HepG2 (cell line): ENCODE measurements around the gene ACAA2. TPM values are rescaled to one million over a fixed set of nuclear protein-coding genes. Genes with fewer than 3 reads are reported as not detected.

ENCODE experiments used
- ATAC-seq: fragments of 200-7000 bp; cut with Tn5 transposase; 3 replicates; pipeline ENCODE4 v1.9.1; 2020; ENCODE audit warnings: mild to moderate bottlenecking, moderate library complexity
- Bru-seq: library from RNA; stranded (reverse); fragments of 400-500 nt; gene quantifications from one replicate; lab custom pipeline; 2021; lab: Mats Ljungman, UMichigan
- BruChase-seq, 2 experiments: library from RNA; stranded (reverse); fragments of 400-500 nt; gene quantifications; one replicate each; lab custom pipeline; 2021; lab: Mats Ljungman, UMichigan
- BruUV-seq: library from RNA; stranded (reverse); fragments of 400-500 nt; replicated peaks from 2 replicates; lab custom pipeline; 2021; lab: Mats Ljungman, UMichigan
- CTCF ChIA-PET: fragments of 300-600 bp; formaldehyde crosslinking; extraction: SDS; loops from one replicate; lab custom pipeline; 2021; ENCODE audit warnings: low total read pairs, inconsistent platforms, low intra/inter-chr PET ratio; lab: Yijun Ruan, JAX
- POLR2A ChIA-PET: fragments of 350-600 bp; sonication (Branson Sonifier 250); formaldehyde crosslinking; loops from one replicate; lab custom pipeline; 2020; ENCODE audit warnings: antibody characterized with exemption, inconsistent platforms; lab: Yijun Ruan, JAX
- DNase-seq: peaks from one replicate; pipeline ENCODE4 v3.0.0-alpha.2; 2015; ENCODE audit warnings: low spot score
- FAIRE-seq: peaks from 3 replicates; lab custom pipeline; 2011; peaks lifted over from hg19 to GRCh38; lab: Jason Lieb, UNC
- H2AFZ ChIP-seq: one replicate; pipeline ENCODE4 v1.6.1; 2011; ENCODE audit warnings: low read length, inconsistent platforms
- H3K27ac ChIP-seq: fragments of 300-600 bp; 3 replicates; pipeline ENCODE4 v1.8.0; 2011; ENCODE audit warnings: mixed run types, mild to moderate bottlenecking, mixed read lengths, low read length, inconsistent platforms; ENCODE audit not compliant: insufficient read depth; ENCODE audit errors: extremely low read length
- H3K27me3 ChIP-seq, 2 experiments: fragments of 200-600 bp in 1 of 2; 2 replicates in 1 of 2; 3 replicates in 1 of 2; pipeline versions ENCODE4 v1.6.0 to v1.8.0; 2011; ENCODE audit warnings: low read length in 2 of 2, mild to moderate bottlenecking in 2 of 2, moderate library complexity in 2 of 2, inconsistent platforms in 1 of 2; ENCODE audit not compliant: insufficient read depth in 2 of 2, control insufficient read depth in 1 of 2
- H3K36me3 ChIP-seq, 2 experiments: fragments of 200-600 bp in 1 of 2; replicated peaks in 1 of 2; 2 replicates in 1 of 2; 3 replicates in 1 of 2; pipeline versions ENCODE4 v1.5.1 to v1.8.0; 2011; ENCODE audit warnings: low read length in 2 of 2, inconsistent platforms in 1 of 2; ENCODE audit not compliant: insufficient read depth in 2 of 2, control insufficient read depth in 1 of 2
- H3K4me1 ChIP-seq: 2 replicates; pipeline ENCODE4 v1.5.1; 2012; ENCODE audit warnings: low read length, inconsistent platforms; ENCODE audit not compliant: insufficient read depth
- H3K4me2 ChIP-seq: 2 replicates; pipeline ENCODE4 v1.6.0; 2011; ENCODE audit warnings: low read depth, low read length, inconsistent platforms
- H3K4me3 ChIP-seq, 3 experiments: fragments of 200-600 bp in 1 of 3; sonication (generic), shearing (Covaris generic) in 1 of 3; replicated peaks in 1 of 3; 2 replicates each; pipeline ENCODE4 v1.5.1; 2011 to 2016; ENCODE audit warnings: low read length in 3 of 3, inconsistent platforms in 2 of 3, low read depth in 2 of 3, mild to moderate bottlenecking in 2 of 3, control low read depth in 1 of 3, mixed read lengths in 1 of 3; ENCODE audit not compliant: insufficient read depth in 1 of 3
- H3K79me2 ChIP-seq: one replicate; pipeline ENCODE4 v1.6.1; 2011; ENCODE audit warnings: low read length, inconsistent platforms; ENCODE audit not compliant: insufficient read depth
- H3K9ac ChIP-seq: 2 replicates; pipeline ENCODE4 v1.6.0; 2011; ENCODE audit warnings: mild to moderate bottlenecking, low read depth, low read length, inconsistent platforms; ENCODE audit not compliant: insufficient read depth
- H3K9me3 ChIP-seq: 2 replicates; pipeline ENCODE4 v1.5.1; 2012; ENCODE audit warnings: mild to moderate bottlenecking, low read length
- H4K20me1 ChIP-seq: 2 replicates; pipeline ENCODE4 v1.6.0; 2011; ENCODE audit warnings: inconsistent platforms, mild to moderate bottlenecking, low read length, moderate library complexity; ENCODE audit not compliant: insufficient read depth
- ARID3A ChIP-seq: IDR thresholded peaks from 2 replicates; pipeline ENCODE4 v1.6.1; 2012; ENCODE audit warnings: low read depth, low read length, improper control_type of control experiment
- CCDC6 ChIP-seq: sonication (generic); formaldehyde crosslinking; IDR thresholded peaks from 2 replicates; pipeline ENCODE4 v1.8.1; 2022; ENCODE audit warnings: mild to moderate bottlenecking, missing genetic modification reagents, moderate library complexity
- MLLT10 ChIP-seq: sonication (generic); formaldehyde crosslinking; IDR thresholded peaks from 2 replicates; pipeline ENCODE4 v1.4.0; 2020; ENCODE audit warnings: missing genetic modification reagents
- TBL1XR1 ChIP-seq: fragments of 150-350 bp; IDR thresholded peaks from 2 replicates; pipeline ENCODE4 v1.6.1; 2014; ENCODE audit warnings: borderline replicate concordance, low read length; ENCODE audit not compliant: partially characterized antibody
- ZNF251 ChIP-seq: sonication (generic); formaldehyde crosslinking; IDR thresholded peaks from 2 replicates; pipeline ENCODE4 v1.9.0; 2021; ENCODE audit warnings: mild to moderate bottlenecking, missing genetic modification reagents
- ZNF276 ChIP-seq: sonication (generic); formaldehyde crosslinking; IDR thresholded peaks from 2 replicates; pipeline ENCODE4 v1.4.0; 2020; ENCODE audit warnings: mild to moderate bottlenecking, low read depth, missing genetic modification reagents
- ZNF44 ChIP-seq: sonication (generic); formaldehyde crosslinking; IDR thresholded peaks from 2 replicates; pipeline ENCODE4 v1.5.1; 2020; ENCODE audit warnings: mild to moderate bottlenecking, missing genetic modification reagents
- ZNF672 ChIP-seq: sonication (generic); formaldehyde crosslinking; IDR thresholded peaks from 2 replicates; pipeline ENCODE4 v1.8.1; 2022; ENCODE audit warnings: missing genetic modification reagents
- ZNF704 ChIP-seq: sonication (generic); formaldehyde crosslinking; IDR thresholded peaks from 2 replicates; pipeline ENCODE4 v1.8.1; 2023; ENCODE audit warnings: mild to moderate bottlenecking, inconsistent platforms, moderate library complexity, missing genetic modification reagents, borderline replicate concordance
- WGBS: methylation state at CpG from one replicate; pipeline ENCODE4 v1.1.6; 2017; ENCODE audit warnings: low lambda C conversion rate; 5-methylcytosine and 5-hydroxymethylcytosine counted together
- in situ Hi-C: cut with HindIII; loops from 2 replicates; pipeline ENCODE4 v1.10.0; 2017; ENCODE audit warnings: low pct_unique_long_range_greater_than_20kb; ENCODE audit not compliant: extremely low pct_ligation_motif_present
- intact Hi-C: fragments of 100-400 bp; cut with micrococcal nuclease; formaldehyde crosslinking; loops from one replicate; pipeline ENCODE4 v1.10.0; 2022; ENCODE audit not compliant: unreplicated experiment
- long read RNA-seq, 2 experiments: library from RNA in 1 of 2; library from polyadenylated mRNA in 1 of 2; stranded (forward) in 1 of 2; unstranded in 1 of 2; transcript quantifications; one replicate each; pipeline ENCODE4 v2.0.0, GENCODE V29; 2019 to 2022
- polyA minus RNA-seq, 3 experiments: library from RNA; depleted of rRNA, polyadenylated mRNA; stranded (reverse); fragments of >200 nt; gene quantifications; 2 replicates each; pipeline ENCODE4 v1.2.3, GENCODE V29; 2011; ENCODE audit warnings: low replicate concordance in 1 of 3
- polyA plus RNA-seq, 8 experiments: library from polyadenylated mRNA; depleted of rRNA in 3 of 8; stranded (reverse) in 7 of 8; unstranded in 1 of 8; fragments of >200 nt; fragmentation: Illumina TruSeq in 4 of 8; extraction: Trizol in 4 of 8; gene quantifications; 2 replicates each; pipeline versions ENCODE4 v1.2.1 to v1.2.3, GENCODE V29; 2011 to 2016; ENCODE audit warnings: low read depth in 4 of 8, missing spikeins in 1 of 8, mixed read lengths in 1 of 8; ENCODE audit not compliant: insufficient read depth in 1 of 8
- total RNA-seq, 5 experiments: library from RNA; depleted of rRNA; stranded (reverse); fragments of >200 nt; fragmentation: Illumina TruSeq; extraction: Trizol; gene quantifications; 2 replicates each; pipeline ENCODE4 v1.2.3, GENCODE V29; 2016; ENCODE audit warnings: low read depth in 1 of 5

The ACAA2 gene, protein sequence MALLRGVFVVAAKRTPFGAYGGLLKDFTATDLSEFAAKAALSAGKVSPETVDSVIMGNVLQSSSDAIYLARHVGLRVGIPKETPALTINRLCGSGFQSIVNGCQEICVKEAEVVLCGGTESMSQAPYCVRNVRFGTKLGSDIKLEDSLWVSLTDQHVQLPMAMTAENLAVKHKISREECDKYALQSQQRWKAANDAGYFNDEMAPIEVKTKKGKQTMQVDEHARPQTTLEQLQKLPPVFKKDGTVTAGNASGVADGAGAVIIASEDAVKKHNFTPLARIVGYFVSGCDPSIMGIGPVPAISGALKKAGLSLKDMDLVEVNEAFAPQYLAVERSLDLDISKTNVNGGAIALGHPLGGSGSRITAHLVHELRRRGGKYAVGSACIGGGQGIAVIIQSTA
- total RNA-seq (2016; rRNA removed; fragmentation: Illumina TruSeq; extraction: Trizol) (182 and 269 TPM in 2 replicates), polyA plus RNA-seq (2011; rRNA removed) (35.5 and 51.6 TPM in 2 replicates), polyA minus RNA-seq (2011; rRNA and poly(A)+ RNA removed; ENCODE audit: low replicate concordance) (17.9 and 23.0 TPM in 2 replicates), Bru-seq, nascent RNA (percentile 92 among the genes with signal in this experiment), BruChase-seq, experiment 1, labeled RNA remaining after a 6-hour chase (percentile 92 among the genes with signal in this experiment), BruChase-seq, experiment 2, labeled RNA remaining after a 2-hour chase (percentile 86 among the genes with signal in this experiment)
- 66.8 and 71.6 TPM in 2 replicates for total RNA-seq (2016; cell fraction: cytosol; rRNA removed; fragmentation: Illumina TruSeq; extraction: Trizol; ENCODE audit: low read depth)
- 184 and 258 TPM in 2 replicates for total RNA-seq (2016; cell fraction: insoluble cytoplasmic fraction; rRNA removed; fragmentation: Illumina TruSeq; extraction: Trizol)
- total RNA-seq (2016; cell fraction: membrane; rRNA removed; fragmentation: Illumina TruSeq; extraction: Trizol), result 178 and 187 TPM in 2 replicates
- total RNA-seq (2016; cell fraction: nucleus; rRNA removed; fragmentation: Illumina TruSeq; extraction: Trizol), result 79.1 and 82.2 TPM in 2 replicates
- 33.7 and 51.5 TPM in 2 replicates for polyA plus RNA-seq (2011; cell fraction: cytosol; rRNA removed)
- polyA plus RNA-seq (2011; cell fraction: nucleus; rRNA removed), result 16.7 and 21.8 TPM in 2 replicates
- polyA plus RNA-seq (2012), result 88.9 and 134 TPM in 2 replicates
- 103 and 113 TPM in 2 replicates for polyA plus RNA-seq (2016; cell fraction: cytosol; fragmentation: Illumina TruSeq; extraction: Trizol; ENCODE audit: low read depth)
- polyA plus RNA-seq (2016; cell fraction: insoluble cytoplasmic fraction; fragmentation: Illumina TruSeq; extraction: Trizol; ENCODE audit: low read depth), result 244 and 251 TPM in 2 replicates
- 158 and 166 TPM in 2 replicates for polyA plus RNA-seq (2016; cell fraction: membrane; fragmentation: Illumina TruSeq; extraction: Trizol; ENCODE audit: low read depth)
- polyA plus RNA-seq (2016; cell fraction: nucleus; fragmentation: Illumina TruSeq; extraction: Trizol; ENCODE audit: insufficient read depth, low read depth), result 102 and 114 TPM in 2 replicates
- polyA minus RNA-seq (2011; cell fraction: cytosol; rRNA and poly(A)+ RNA removed), result 25.4 and 27.8 TPM in 2 replicates
- 27.8 and 29.3 TPM in 2 replicates for polyA minus RNA-seq (2011; cell fraction: nucleus; rRNA and poly(A)+ RNA removed)
- long read RNA-seq, experiment 1, transcript ACAA2-205 (10 exons, 1,657 nt), result minor isoform, 18 of 226 reads
- long read RNA-seq, experiment 1, transcript ACAA2-201 (10 exons, 3,350 nt), result major isoform, 160 of 226 reads
- long read RNA-seq, experiment 1, partial matches to known transcripts, result 19 of 226 reads
- long read RNA-seq, experiment 1, other reads (novel, unspliced or antisense), result 28 of 226 reads
- long read RNA-seq, experiment 2, transcript ACAA2-207 (2 exons, 1,850 nt), result minor isoform, 5 of 218 reads
- long read RNA-seq, experiment 2, transcript ACAA2-201 (10 exons, 3,350 nt), result major isoform, 61 of 218 reads
- long read RNA-seq, experiment 2, partial matches to known transcripts, result 38 of 218 reads
- long read RNA-seq, experiment 2, other reads (novel, unspliced or antisense), result 110 of 218 reads

GRCh38 chr18:49813319-49814146 is at the start of gene ACAA2:
TSS of gene ACAA2 (minus strand) at chr18:49813533. CDS start at chr18:49813484, 49 bp downstream.
- Histone ChIP-seq H3K79me2 (peaks cover 53% of the 10 kb centered on the region), H3K27me3 (no peaks in the 10 kb centered on the region), H3K4me3 (peak within 1 kb of the TSS; percentile 71 to 95 (median 88)), H2AFZ (no peak within 1 kb of the TSS), H4K20me1 (no peaks in the 10 kb centered on the region), H3K9ac (peak within 1 kb of the TSS; percentile 79), H3K4me1 (peaks cover 39% of the 10 kb centered on the region), H3K9me3 (peaks cover 7% of the 10 kb centered on the region; the same call in 1 of the 2 replicates), H3K27ac (peak within 1 kb of the TSS; percentile 96), H3K36me3 (no peaks in the 10 kb centered on the region; a peak in 1 of 5 replicates), H3K4me2 (peak within 1 kb of the TSS; percentile 77)
- in situ Hi-C loops (no loop called here), intact Hi-C loops (loop anchor here (2.0 to 5.0 kb wide), 2 partner anchors 19 to 44 kb away; no protein-coding TSS in a partner anchor)
- 1% methylated on average over 26 of the region's 74 CpGs for WGBS
- DNase-seq (peak; percentile 63), FAIRE-seq (peak; percentile 51), ATAC-seq (peak; percentile 92)
- ChIA-PET POLR2A (interaction anchor here (0.9 to 2.3 kb wide), 12 partner anchors 10 to 326 kb away, joined by 3 to 31 read pairs (median 4); partner anchors contain the start of gene C18orf32), CTCF (no interaction called here)
- no TSS peak for BruUV-seq
- no peak for TF ChIP-seq ARID3A
- TF ChIP-seq ZNF672 (CRISPR knock-in tag), result no peak
- TF ChIP-seq TBL1XR1, result no peak
- no peak for TF ChIP-seq ZNF251
- no peak for TF ChIP-seq ZNF704 (CRISPR knock-in tag)
- TF ChIP-seq MLLT10, result no peak
- TF ChIP-seq ZNF44 (CRISPR knock-in tag), result no peak
- no peak for TF ChIP-seq ZNF276
- TF ChIP-seq CCDC6 (CRISPR knock-in tag), result 0 out of 2 replicates have a peak, but pooled peaks have one; percentile 66
